ENCODE data around the gene SLX4IP.
A peak's percentile ranks its signal among the peaks of the same experiment; 100 is the strongest.

The SLX4IP gene

GRCh38 chr20:10492065-10492464, 57.0 kb downstream of the SLX4IP start:
- H3K4me3 ChIP-seq (ENCODE audit: low read length): no peak overlapping the region
- H3K4me1 ChIP-seq (ENCODE audit: control insufficient read depth, insufficient read depth, low read length): no peaks in the 10 kb centered on the region
- H3K27me3 ChIP-seq (ENCODE audit: control insufficient read depth, insufficient read depth, low read length): no peaks in the 10 kb centered on the region
- H3K9ac ChIP-seq (ENCODE audit: low read length): no peak overlapping the region
- H3K36me3 ChIP-seq (ENCODE audit: control insufficient read depth, insufficient read depth, low read length): no peaks in the 10 kb centered on the region
- H3K27ac ChIP-seq (ENCODE audit: low read depth, low read length): no peak overlapping the region

GRCh38 chr20:10492844-10493243, 57.7 kb downstream of the SLX4IP start:
- no peaks in the 10 kb centered on the region for H3K4me1 ChIP-seq (ENCODE audit: control insufficient read depth, insufficient read depth, low read length)
- no peak overlapping the region for H3K27ac ChIP-seq (ENCODE audit: low read depth, low read length)
- H3K9ac ChIP-seq (ENCODE audit: low read length): no peak overlapping the region
- no peaks in the 10 kb centered on the region for H3K36me3 ChIP-seq (ENCODE audit: control insufficient read depth, insufficient read depth, low read length)
- no peaks in the 10 kb centered on the region for H3K27me3 ChIP-seq (ENCODE audit: control insufficient read depth, insufficient read depth, low read length)
- no peak overlapping the region for H3K4me3 ChIP-seq (ENCODE audit: low read length)

- Histone ChIP-seq H3K36me3 (ENCODE audit: control insufficient read depth, insufficient read depth, low read length) (no peaks in the 10 kb centered on the region), H3K4me3 (ENCODE audit: low read length) (no peak overlapping the region), H3K9ac (ENCODE audit: low read length) (no peak overlapping the region), H3K27me3 (ENCODE audit: control insufficient read depth, insufficient read depth, low read length) (no peaks in the 10 kb centered on the region), H3K27ac (ENCODE audit: low read depth, low read length) (no peak overlapping the region), H3K4me1 (ENCODE audit: control insufficient read depth, insufficient read depth, low read length) (no peaks in the 10 kb centered on the region)
Measured at GRCh38 chr20:10495173-10495572, 60.1 kb downstream of the SLX4IP start.

GRCh38 chr20:10496465-10496864, 61.4 kb downstream of the SLX4IP start:
- Histone ChIP-seq H3K27me3 (ENCODE audit: control insufficient read depth, insufficient read depth, low read length) (no peaks in the 10 kb centered on the region), H3K4me1 (ENCODE audit: control insufficient read depth, insufficient read depth, low read length) (no peaks in the 10 kb centered on the region), H3K27ac (ENCODE audit: low read depth, low read length) (no peak overlapping the region)

GRCh38 chr20:10497283-10497682, 62.2 kb downstream of the SLX4IP start:
- Histone ChIP-seq H3K27ac (ENCODE audit: low read depth, low read length) (no peak overlapping the region), H3K9ac (ENCODE audit: low read length) (no peak overlapping the region), H3K4me1 (ENCODE audit: control insufficient read depth, insufficient read depth, low read length) (no peaks in the 10 kb centered on the region), H3K4me3 (ENCODE audit: low read length) (no peak overlapping the region), H3K27me3 (ENCODE audit: control insufficient read depth, insufficient read depth, low read length) (no peaks in the 10 kb centered on the region), H3K36me3 (ENCODE audit: control insufficient read depth, insufficient read depth, low read length) (no peaks in the 10 kb centered on the region)

More at GRCh38 chr20:10496465-10496864, 61.4 kb downstream of the SLX4IP start:
- Histone ChIP-seq H3K36me3 (ENCODE audit: control insufficient read depth, insufficient read depth, low read length) (no peaks in the 10 kb centered on the region), H3K9ac (ENCODE audit: low read length) (no peak overlapping the region), H3K4me3 (ENCODE audit: low read length) (no peak overlapping the region)

GRCh38 chr20:10497791-10498190, 62.7 kb downstream of the SLX4IP start:
- Histone ChIP-seq H3K9ac (ENCODE audit: low read length) (no peak overlapping the region), H3K36me3 (ENCODE audit: control insufficient read depth, insufficient read depth, low read length) (no peaks in the 10 kb centered on the region), H3K4me1 (ENCODE audit: control insufficient read depth, insufficient read depth, low read length) (no peaks in the 10 kb centered on the region)

GRCh38 chr20:10498200-10498599, 63.1 kb downstream of the SLX4IP start:
- no peaks in the 10 kb centered on the region for H3K27me3 ChIP-seq (ENCODE audit: control insufficient read depth, insufficient read depth, low read length)
- no peaks in the 10 kb centered on the region for H3K4me1 ChIP-seq (ENCODE audit: control insufficient read depth, insufficient read depth, low read length)
- no peak overlapping the region for H3K4me3 ChIP-seq (ENCODE audit: low read length)
- no peak overlapping the region for H3K9ac ChIP-seq (ENCODE audit: low read length)
- H3K36me3 ChIP-seq (ENCODE audit: control insufficient read depth, insufficient read depth, low read length): no peaks in the 10 kb centered on the region
- H3K27ac ChIP-seq (ENCODE audit: low read depth, low read length): no peak overlapping the region

More at GRCh38 chr20:10497791-10498190, 62.7 kb downstream of the SLX4IP start:
- no peak overlapping the region for H3K27ac ChIP-seq (ENCODE audit: low read depth, low read length)
- H3K4me3 ChIP-seq (ENCODE audit: low read length): no peak overlapping the region
- H3K27me3 ChIP-seq (ENCODE audit: control insufficient read depth, insufficient read depth, low read length): no peaks in the 10 kb centered on the region

GRCh38 chr20:10501402-10501801, 66.3 kb downstream of the SLX4IP start:
- H3K36me3 ChIP-seq (ENCODE audit: control insufficient read depth, insufficient read depth, low read length): no peaks in the 10 kb centered on the region
- peaks cover 17% of the 10 kb centered on the region for H3K4me1 ChIP-seq (ENCODE audit: control insufficient read depth, insufficient read depth, low read length)
- no peak overlapping the region for H3K27ac ChIP-seq (ENCODE audit: low read depth, low read length)
- no peak overlapping the region for H3K9ac ChIP-seq (ENCODE audit: low read length)
- no peaks in the 10 kb centered on the region for H3K27me3 ChIP-seq (ENCODE audit: control insufficient read depth, insufficient read depth, low read length)
- H3K4me3 ChIP-seq (ENCODE audit: low read length): no peak overlapping the region

GRCh38 chr20:10502098-10502526, 67.0 kb downstream of the SLX4IP start:
- H3K27me3 ChIP-seq (ENCODE audit: control insufficient read depth, insufficient read depth, low read length): no peaks in the 10 kb centered on the region
- peaks cover 22% of the 10 kb centered on the region for H3K4me1 ChIP-seq (ENCODE audit: control insufficient read depth, insufficient read depth, low read length)
- H3K4me3 ChIP-seq (ENCODE audit: low read length): no peak overlapping the region
- no peaks in the 10 kb centered on the region for H3K36me3 ChIP-seq (ENCODE audit: control insufficient read depth, insufficient read depth, low read length)
- H3K9ac ChIP-seq (ENCODE audit: low read length): no peak overlapping the region
- H3K27ac ChIP-seq (ENCODE audit: low read depth, low read length): no peak overlapping the region

GRCh38 chr20:10504608-10504993, 69.5 kb downstream of the SLX4IP start:
- no peaks in the 10 kb centered on the region for H3K27me3 ChIP-seq (ENCODE audit: control insufficient read depth, insufficient read depth, low read length)
- H3K4me1 ChIP-seq (ENCODE audit: control insufficient read depth, insufficient read depth, low read length): peaks cover 42% of the 10 kb centered on the region
- no peaks in the 10 kb centered on the region for H3K36me3 ChIP-seq (ENCODE audit: control insufficient read depth, insufficient read depth, low read length)
- no peak overlapping the region for H3K4me3 ChIP-seq (ENCODE audit: low read length)
- peak overlapping the region; percentile 64 for H3K27ac ChIP-seq (ENCODE audit: low read depth, low read length)
- H3K9ac ChIP-seq (ENCODE audit: low read length): no peak overlapping the region

- peaks cover 42% of the 10 kb centered on the region for H3K4me1 ChIP-seq (ENCODE audit: control insufficient read depth, insufficient read depth, low read length)
- H3K27me3 ChIP-seq (ENCODE audit: control insufficient read depth, insufficient read depth, low read length): no peaks in the 10 kb centered on the region
- no peaks in the 10 kb centered on the region for H3K36me3 ChIP-seq (ENCODE audit: control insufficient read depth, insufficient read depth, low read length)
- no peak overlapping the region for H3K4me3 ChIP-seq (ENCODE audit: low read length)
- H3K9ac ChIP-seq (ENCODE audit: low read length): no peak overlapping the region
- peak overlapping the region; percentile 64 for H3K27ac ChIP-seq (ENCODE audit: low read depth, low read length)
Measured at GRCh38 chr20:10504994-10505730, 70.1 kb downstream of the SLX4IP start.

GRCh38 chr20:10505827-10506226, 70.7 kb downstream of the SLX4IP start:
- Histone ChIP-seq H3K4me3 (ENCODE audit: low read length) (no peak overlapping the region), H3K9ac (ENCODE audit: low read length) (no peak overlapping the region), H3K36me3 (ENCODE audit: control insufficient read depth, insufficient read depth, low read length) (no peaks in the 10 kb centered on the region), H3K27me3 (ENCODE audit: control insufficient read depth, insufficient read depth, low read length) (no peaks in the 10 kb centered on the region), H3K4me1 (ENCODE audit: control insufficient read depth, insufficient read depth, low read length) (peaks cover 42% of the 10 kb centered on the region), H3K27ac (ENCODE audit: low read depth, low read length) (peak overlapping the region; percentile 34)

- Histone ChIP-seq H3K4me3 (ENCODE audit: low read length) (no peak overlapping the region), H3K4me1 (ENCODE audit: control insufficient read depth, insufficient read depth, low read length) (peaks cover 54% of the 10 kb centered on the region), H3K36me3 (ENCODE audit: control insufficient read depth, insufficient read depth, low read length) (no peaks in the 10 kb centered on the region), H3K9ac (ENCODE audit: low read length) (no peak overlapping the region), H3K27ac (ENCODE audit: low read depth, low read length) (no peak overlapping the region), H3K27me3 (ENCODE audit: control insufficient read depth, insufficient read depth, low read length) (no peaks in the 10 kb centered on the region)
Measured at GRCh38 chr20:10507052-10507451, 71.9 kb downstream of the SLX4IP start.

All from rectal smooth muscle tissue (tissue), 1 donor.